Uterus (tissue), 4 donors: ENCODE data around the gene TBCD. TPM values are rescaled to one million over a fixed set of nuclear protein-coding genes. Genes with fewer than 3 reads are reported as not detected.

Experiments
- DNase-seq, 2 donors: peaks; one replicate each; pipeline ENCODE4 v3.0.0-alpha.2; 2019 to 2020
- H3K27ac ChIP-seq, 2 donors: fragments of 200-600 bp; sonication (generic); 1 replicate in 1 of 2; 2 replicates in 1 of 2; pipeline ENCODE4 v1.5.1; 2016 to 2018
- H3K27me3 ChIP-seq, 2 donors: fragments of 200-600 bp; sonication (generic); one replicate each; pipeline ENCODE4 v1.5.1; 2018 to 2019; ENCODE audit warnings: control low read depth in 1 of 2
- H3K36me3 ChIP-seq, 2 donors: fragments of 200-600 bp; sonication (generic); one replicate each; pipeline ENCODE4 v1.5.1; 2019; ENCODE audit warnings: control low read depth in 1 of 2
- H3K4me1 ChIP-seq, 2 donors: fragments of 200-600 bp; sonication (generic); one replicate each; pipeline ENCODE4 v1.5.1; 2018 to 2019; ENCODE audit warnings: control low read depth in 1 of 2
- H3K4me3 ChIP-seq, 2 donors: fragments of 200-600 bp; sonication (generic); 1 replicate in 1 of 2; 2 replicates in 1 of 2; pipeline ENCODE4 v1.5.1; 2018 to 2019; ENCODE audit warnings: mild to moderate bottlenecking in 1 of 2
- H3K9me3 ChIP-seq, 2 donors: fragments of 200-600 bp; sonication (generic); one replicate each; pipeline ENCODE4 v1.5.1; 2019; ENCODE audit warnings: control low read depth in 1 of 2
- POLR2A ChIP-seq, 2 donors: fragments of 450-650 bp; IDR thresholded peaks; one replicate each; pipeline ENCODE4 v1.6.1; 2016; ENCODE audit warnings: antibody characterized with exemption in 2 of 2, mild to moderate bottlenecking in 1 of 2, moderate library complexity in 1 of 2
- intact Hi-C: fragments of 100-400 bp; cut with DNase I; formaldehyde crosslinking; loops from one replicate; pipeline ENCODE4 v1.15.1; 2023; ENCODE audit warnings: low total_unique reads
- total RNA-seq, 4 donors: library from RNA; depleted of rRNA in 3 of 4; stranded (reverse); fragments of >200 nt in 3 of 4; gene quantifications; one replicate each; pipeline versions ENCODE4 v1.1.0 to v1.2.4, GENCODE V29; 2014 to 2023
- TF ChIP-seq, protein P1 (sequence below), 4 experiments: fragments of 200-600 bp in 2 of 4; fragments of 450-650 bp in 2 of 4; sonication (generic) in 2 of 4; IDR thresholded peaks; one replicate each; pipeline ENCODE4 v1.5.1; 2016 to 2019; ENCODE audit warnings: antibody characterized with exemption in 4 of 4, mild to moderate bottlenecking in 2 of 4, moderate library complexity in 1 of 4
- donor health status: DM: yes; HTN: yes; CAD: no.

Gene TBCD
- total RNA-seq, 4 donors from 2014 or later: 35.9 to 142 (median 61.3) TPM

DNA sequence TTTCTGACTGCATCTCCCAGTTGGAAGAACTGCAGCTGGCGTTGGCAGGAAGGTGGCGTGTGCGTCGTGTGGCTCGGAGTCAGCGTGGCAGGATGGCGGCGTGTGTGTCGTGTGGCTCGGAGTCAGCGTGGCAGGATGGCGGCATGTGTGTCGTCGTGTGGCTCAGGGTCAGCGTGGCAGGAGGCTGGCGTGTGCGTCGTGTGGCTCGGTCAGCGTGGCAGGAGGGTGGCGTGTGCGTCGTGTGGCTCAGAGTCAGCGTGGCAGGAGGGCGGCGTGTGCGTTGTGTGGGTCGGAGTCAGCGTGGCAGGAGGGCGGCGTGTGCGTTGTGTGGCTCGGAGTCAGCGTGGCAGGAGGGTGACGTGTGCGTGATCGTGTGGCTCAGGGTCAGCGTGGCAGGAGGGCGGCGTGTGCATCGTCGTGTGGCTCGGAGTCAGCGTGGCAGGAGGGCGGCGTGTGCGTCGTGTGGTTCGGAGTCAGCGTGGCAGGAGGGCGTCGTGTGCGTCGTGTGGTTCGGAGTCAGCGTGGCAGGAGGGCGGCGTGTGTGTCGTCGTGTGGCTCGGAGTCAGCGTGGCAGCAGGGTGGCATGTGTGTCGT lies 49.6 kb downstream of the TBCD start:
- Histone ChIP-seq H3K4me3 (no peak overlapping the region), H3K4me1 (peaks cover 3 to 6% of the 10 kb centered on the region in 2 donors), H3K36me3 (no peaks in the 10 kb centered on the region), H3K27me3 (no peaks in the 10 kb centered on the region), H3K27ac (no peak overlapping the region), H3K9me3 (no peaks in the 10 kb centered on the region)
- DNase-seq: no peak
- TF ChIP-seq POLR2A (IDR thresholded peaks at IDR 0.05): no peak
- TF ChIP-seq, protein P1, sequence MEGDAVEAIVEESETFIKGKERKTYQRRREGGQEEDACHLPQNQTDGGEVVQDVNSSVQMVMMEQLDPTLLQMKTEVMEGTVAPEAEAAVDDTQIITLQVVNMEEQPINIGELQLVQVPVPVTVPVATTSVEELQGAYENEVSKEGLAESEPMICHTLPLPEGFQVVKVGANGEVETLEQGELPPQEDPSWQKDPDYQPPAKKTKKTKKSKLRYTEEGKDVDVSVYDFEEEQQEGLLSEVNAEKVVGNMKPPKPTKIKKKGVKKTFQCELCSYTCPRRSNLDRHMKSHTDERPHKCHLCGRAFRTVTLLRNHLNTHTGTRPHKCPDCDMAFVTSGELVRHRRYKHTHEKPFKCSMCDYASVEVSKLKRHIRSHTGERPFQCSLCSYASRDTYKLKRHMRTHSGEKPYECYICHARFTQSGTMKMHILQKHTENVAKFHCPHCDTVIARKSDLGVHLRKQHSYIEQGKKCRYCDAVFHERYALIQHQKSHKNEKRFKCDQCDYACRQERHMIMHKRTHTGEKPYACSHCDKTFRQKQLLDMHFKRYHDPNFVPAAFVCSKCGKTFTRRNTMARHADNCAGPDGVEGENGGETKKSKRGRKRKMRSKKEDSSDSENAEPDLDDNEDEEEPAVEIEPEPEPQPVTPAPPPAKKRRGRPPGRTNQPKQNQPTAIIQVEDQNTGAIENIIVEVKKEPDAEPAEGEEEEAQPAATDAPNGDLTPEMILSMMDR (IDR thresholded peaks at IDR 0.05): no peak
- intact Hi-C loops: no loop called here

DNA sequence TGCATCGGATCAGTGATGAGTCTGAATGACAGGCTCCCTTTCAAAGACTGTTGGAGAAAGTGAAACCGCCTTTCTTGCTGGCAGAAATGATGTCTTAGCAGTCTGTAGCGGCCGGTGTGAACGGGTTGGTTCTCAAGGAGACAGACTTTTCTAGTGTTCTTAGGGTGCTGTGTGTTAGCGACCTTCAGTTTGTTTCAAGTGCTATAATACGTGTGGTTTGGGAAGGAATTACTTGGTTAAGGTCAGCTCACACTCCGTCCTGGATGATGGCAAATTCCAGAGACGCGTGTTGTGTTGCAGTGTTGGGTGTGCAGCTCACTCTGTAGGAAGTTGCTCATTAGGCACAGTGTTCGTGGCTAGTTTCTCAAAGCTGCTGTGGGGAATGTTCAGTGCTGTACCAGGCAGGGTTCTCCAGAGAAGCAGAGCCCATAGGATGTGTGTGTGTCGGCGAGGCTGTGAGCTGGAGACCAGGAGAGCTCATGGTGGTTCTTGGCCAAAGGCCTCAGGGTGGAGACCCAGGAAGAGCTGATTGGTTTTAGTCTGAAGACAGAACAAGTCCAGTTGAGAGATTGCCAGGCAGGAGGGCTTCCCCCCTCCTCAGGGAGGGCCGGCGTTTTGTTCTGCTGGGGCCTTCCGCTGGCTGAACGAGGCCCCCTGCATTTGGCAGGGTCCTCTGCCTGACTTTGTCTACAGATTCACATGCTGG lies 50.4 kb downstream of the TBCD start:
- no peaks in the 10 kb centered on the region for H3K9me3 ChIP-seq
- H3K27me3 ChIP-seq: no peaks in the 10 kb centered on the region
- peak overlapping the region in 1 of 2 donors; percentile 32 for H3K27ac ChIP-seq
- intact Hi-C loops: no loop called here
- no peak overlapping the region for H3K4me3 ChIP-seq
- no peaks in the 10 kb centered on the region for H3K36me3 ChIP-seq
- no peak for DNase-seq
- peaks cover 3 to 6% of the 10 kb centered on the region in 2 donors for H3K4me1 ChIP-seq
- TF ChIP-seq, protein P1 (IDR thresholded peaks at IDR 0.05): no peak
- TF ChIP-seq POLR2A (IDR thresholded peaks at IDR 0.05): no peak

DNA sequence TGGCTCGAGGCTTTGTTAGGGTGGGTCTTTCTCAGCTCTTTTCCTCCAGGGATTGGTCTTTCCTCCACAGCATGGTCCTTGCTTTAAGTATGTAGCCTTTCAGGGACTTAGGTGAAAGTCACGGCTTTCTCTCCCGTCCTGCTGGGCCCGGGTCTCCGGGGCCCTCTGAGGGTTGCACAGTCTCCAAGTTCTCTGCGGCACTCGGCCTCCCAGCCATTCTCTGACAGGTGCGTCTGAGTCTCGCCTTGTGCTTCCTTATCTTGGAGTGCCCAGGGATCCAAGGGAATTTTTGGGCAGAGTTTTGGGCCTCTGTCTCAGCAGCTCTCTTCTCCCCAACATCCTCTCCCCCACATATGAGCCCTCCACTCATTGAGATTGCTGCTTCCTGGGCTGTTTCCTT lies 51.3 kb downstream of the TBCD start:
- intact Hi-C loops: no loop called here
- H3K27me3 ChIP-seq: no peaks in the 10 kb centered on the region
- no peaks in the 10 kb centered on the region for H3K36me3 ChIP-seq
- H3K27ac ChIP-seq: no peak overlapping the region
- DNase-seq: no peak
- TF ChIP-seq, protein P1 (IDR thresholded peaks at IDR 0.05): no peak
- no peak for TF ChIP-seq POLR2A (IDR thresholded peaks at IDR 0.05)
- H3K4me1 ChIP-seq: peaks cover 3 to 6% of the 10 kb centered on the region in 2 donors
- H3K9me3 ChIP-seq: no peaks in the 10 kb centered on the region
- H3K4me3 ChIP-seq: no peak overlapping the region

DNA sequence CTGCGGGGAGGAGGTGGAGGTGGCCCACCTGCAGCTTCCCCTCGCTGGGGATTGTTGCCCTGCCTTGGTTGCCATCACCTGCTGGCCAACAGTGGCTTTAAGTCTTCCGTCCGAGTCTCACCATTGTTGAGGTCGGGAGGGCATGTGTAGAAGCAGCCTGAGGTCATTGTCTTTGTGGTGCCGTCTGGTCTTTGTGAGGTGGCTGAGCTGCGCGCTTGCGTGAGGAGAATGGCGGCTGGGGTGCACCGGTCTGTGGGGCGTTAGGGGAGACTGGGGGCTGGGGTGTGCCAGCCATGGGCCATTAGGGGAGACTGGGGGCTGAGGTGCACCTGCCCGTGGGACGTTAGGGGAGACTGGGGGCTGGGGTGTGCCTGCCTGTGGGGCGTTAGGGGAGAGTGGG lies 51.7 kb downstream of the TBCD start:
- no peak overlapping the region for H3K27ac ChIP-seq
- H3K4me1 ChIP-seq: peaks cover 3 to 6% of the 10 kb centered on the region in 2 donors
- DNase-seq: no peak
- H3K36me3 ChIP-seq: no peaks in the 10 kb centered on the region
- intact Hi-C loops: no loop called here
- no peaks in the 10 kb centered on the region for H3K9me3 ChIP-seq
- H3K27me3 ChIP-seq: no peaks in the 10 kb centered on the region
- TF ChIP-seq POLR2A (IDR thresholded peaks at IDR 0.05): no peak
- TF ChIP-seq, protein P1 (IDR thresholded peaks at IDR 0.05): no peak
- no peak overlapping the region for H3K4me3 ChIP-seq

DNA sequence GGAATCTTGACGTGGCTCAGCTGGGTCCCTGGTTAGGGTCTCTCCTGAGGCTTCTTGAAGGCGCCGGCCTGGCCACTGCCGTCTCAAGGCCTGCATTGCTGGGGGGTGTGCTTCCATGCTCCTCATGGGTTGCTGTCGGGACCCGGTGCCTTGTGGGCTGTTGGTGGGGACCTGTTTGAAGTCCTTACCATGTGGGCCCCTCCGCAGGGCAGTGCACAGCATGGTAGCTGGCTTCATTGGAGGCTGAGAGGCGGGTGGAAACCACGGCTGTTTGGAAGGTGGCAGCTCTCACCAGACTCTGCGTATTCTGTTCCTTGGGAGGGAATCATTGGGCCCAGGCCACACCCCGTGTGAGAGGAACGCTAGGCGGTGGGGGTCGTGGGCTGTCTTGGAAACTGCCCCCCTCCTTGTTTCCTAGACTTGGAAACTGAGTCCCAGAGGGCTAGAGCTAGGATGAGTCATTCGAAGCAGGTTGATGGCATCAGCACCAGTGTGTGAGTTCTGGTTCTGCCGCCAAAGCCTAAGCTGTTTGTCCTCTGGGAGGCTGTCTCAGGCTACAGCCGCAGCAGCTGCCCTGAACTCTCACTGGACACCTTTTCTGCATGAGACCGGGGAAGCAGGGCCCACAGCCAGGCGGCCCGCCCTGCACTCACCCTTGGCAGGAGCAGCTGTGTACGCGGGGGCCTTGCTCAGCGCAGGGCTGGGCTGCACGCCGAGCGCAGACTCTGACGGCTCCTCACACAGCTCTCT lies 52.8 kb downstream of the TBCD start:
- Histone ChIP-seq H3K36me3 (no peaks in the 10 kb centered on the region), H3K9me3 (no peaks in the 10 kb centered on the region), H3K4me3 (no peak overlapping the region), H3K4me1 (peaks cover 3 to 6% of the 10 kb centered on the region in 2 donors), H3K27me3 (no peaks in the 10 kb centered on the region), H3K27ac (peak overlapping the region; percentile 80 to 87)
- peak; percentile 91 to 94 for DNase-seq
- peak in 1 of 2 donors; percentile 10 for TF ChIP-seq POLR2A (IDR thresholded peaks at IDR 0.05)
- TF ChIP-seq, protein P1 (IDR thresholded peaks at IDR 0.05): peak in 3 of 4 experiments; percentile 3 to 30 (median 5)
- intact Hi-C loops: no loop called here
